K562 (cell line): ENCODE data around the gene TMEM167B. TPM values are rescaled to one million over a fixed set of nuclear protein-coding genes. Genes with fewer than 3 reads are reported as not detected.

Experiments
- CHD4 ChIP-seq: fragments of 200-600 bp; sonication (generic); IDR thresholded peaks from 3 replicates; pipeline ENCODE4 v1.6.1; 2012; ENCODE audit warnings: low read depth, mild to moderate bottlenecking, mixed read lengths, low read length, inconsistent platforms; ENCODE audit not compliant: insufficient read depth, insufficient replicate concordance, poor library complexity, severe bottlenecking
- E2F5 ChIP-seq: sonication (generic); formaldehyde crosslinking; IDR thresholded peaks from 2 replicates; pipeline ENCODE4 v1.8.0; 2022; ENCODE audit warnings: mild to moderate bottlenecking, missing genetic modification reagents
- MIER1 ChIP-seq: fragments of 450-650 bp; IDR thresholded peaks from 2 replicates; pipeline ENCODE4 v1.6.1; 2016; ENCODE audit warnings: antibody characterized with exemption, mild to moderate bottlenecking, low read depth
- SIN3B ChIP-seq: fragments of 450-650 bp; IDR thresholded peaks from 2 replicates; pipeline ENCODE4 v1.6.1; 2017; ENCODE audit warnings: low read depth, mild to moderate bottlenecking, moderate library complexity
- SIX5 ChIP-seq, 2 experiments: IDR thresholded peaks; 2 replicates each; pipeline ENCODE4 v1.6.1; 2011; ENCODE audit warnings: low read length in 2 of 2, borderline replicate concordance in 1 of 2, low read depth in 1 of 2, mild to moderate bottlenecking in 1 of 2, moderate library complexity in 1 of 2; ENCODE audit not compliant: insufficient read depth in 1 of 2
- SMARCE1 ChIP-seq: fragments of 450-650 bp; IDR thresholded peaks from 2 replicates; pipeline ENCODE4 v1.7.1; 2016; ENCODE audit warnings: mild to moderate bottlenecking
- SRF ChIP-seq, 2 experiments: fragments of 250-450, 450-650 bp in 1 of 2; sonication (Bioruptor Pico) in 1 of 2; sonication (generic) in 1 of 2; formaldehyde crosslinking; IDR thresholded peaks; 2 replicates each; pipeline versions ENCODE4 v1.5.0 to v1.5.1; 2020 to 2022; ENCODE audit warnings: mild to moderate bottlenecking in 1 of 2, missing genetic modification reagents in 1 of 2
- TCF7L2 ChIP-seq: fragments of 150-350 bp; IDR thresholded peaks from 2 replicates; pipeline ENCODE4 v1.6.1; 2016; ENCODE audit warnings: low read depth, mild to moderate bottlenecking, low read length, moderate library complexity
- THAP12 ChIP-seq: fragments of 250-450 bp; sonication (Bioruptor Pico); IDR thresholded peaks from 2 replicates; pipeline ENCODE4 v1.9.0; 2021; ENCODE audit warnings: mild to moderate bottlenecking, inconsistent platforms
- ZMIZ1 ChIP-seq, 2 experiments: fragments of 150-350 bp in 1 of 2; IDR thresholded peaks; 2 replicates each; pipeline ENCODE4 v1.6.1; 2012 to 2016; ENCODE audit warnings: low read depth in 2 of 2, low read length in 2 of 2, mild to moderate bottlenecking in 1 of 2, moderate library complexity in 1 of 2
- ZNF41 ChIP-seq: fragments of 250-450 bp; sonication (Bioruptor Pico); conservative IDR thresholded peaks from 2 replicates; pipeline ENCODE4 v1.4.0; 2020; ENCODE audit warnings: mild to moderate bottlenecking
- polyA plus RNA-seq, 8 experiments: library from polyadenylated mRNA; depleted of rRNA in 4 of 8; stranded (reverse) in 5 of 8; unstranded in 3 of 8; fragments of >200 nt; fragmentation: Nextera tagmentation in 2 of 8; fragmentation: Illumina TruSeq in 1 of 8; extraction: Ambion mirVana in 2 of 8; extraction: Trizol in 1 of 8; gene quantifications; 2 replicates each; pipeline versions ENCODE4 v1.2.1 to v1.2.3, GENCODE V29; 2011 to 2014; ENCODE audit warnings: inconsistent platforms in 1 of 8, missing spikeins in 1 of 8
- total RNA-seq, 7 experiments: library from RNA; depleted of rRNA in 6 of 7; stranded (reverse); fragments of >200 nt in 6 of 7; fragmentation: Illumina TruSeq in 2 of 7; extraction: Trizol in 2 of 7; gene quantifications; 2 replicates each; pipeline versions ENCODE4 v1.2.1 to v1.2.3, GENCODE V29; 2011 to 2021; ENCODE audit warnings: low replicate concordance in 1 of 7
- TF ChIP-seq, protein P1 (sequence below): fragments of 450-650 bp; IDR thresholded peaks from 2 replicates; pipeline ENCODE4 v1.7.1; 2018; ENCODE audit warnings: mild to moderate bottlenecking, low read depth; ENCODE audit not compliant: partially characterized antibody
- TF ChIP-seq, protein P2 (sequence below): sonication (generic); formaldehyde crosslinking; IDR thresholded peaks from 2 replicates; pipeline ENCODE4 v1.8.0; 2022; ENCODE audit warnings: missing genetic modification reagents, mild to moderate bottlenecking, borderline replicate concordance

TMEM167B gene
- total and polyA plus RNA-seq, 9 of the 15 experiments (the other 6 are each of a cell fraction or from before 2014, with no cell fraction given): 17.2 to 36.4 (median 32.2) TPM

DNA sequence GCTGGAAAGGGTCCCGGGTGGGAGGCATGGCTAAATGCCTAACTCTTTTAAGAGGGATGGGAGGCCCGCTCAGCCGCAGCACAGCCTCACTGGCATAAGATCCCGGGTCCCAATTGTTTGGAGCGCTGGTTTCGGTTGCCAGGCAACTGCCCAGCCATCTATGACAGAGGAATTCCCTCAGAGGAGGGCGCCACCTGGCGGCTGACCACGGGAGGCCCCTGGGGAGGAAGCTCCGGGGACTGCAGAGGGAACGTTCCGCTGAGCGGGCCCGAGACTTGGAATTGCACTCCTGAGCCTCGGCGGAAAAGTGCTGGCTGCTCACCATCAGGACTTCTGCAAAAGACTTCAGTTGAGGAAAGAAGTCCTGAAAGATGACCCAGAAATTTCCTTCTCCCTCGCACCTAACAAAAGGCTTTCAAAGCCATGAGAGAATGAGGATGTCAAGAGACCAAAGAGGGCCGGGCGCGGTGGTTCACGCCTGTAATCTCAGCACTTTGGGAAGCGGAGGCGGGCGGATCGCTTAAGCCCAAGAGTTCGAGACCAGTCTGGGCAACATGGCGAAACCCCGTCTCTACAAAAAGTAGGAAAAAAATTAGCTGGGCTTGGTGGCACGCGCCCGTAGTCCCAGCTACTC, 22.2 kb downstream of the TMEM167B start (continued):
- TF ChIP-seq, protein P1, sequence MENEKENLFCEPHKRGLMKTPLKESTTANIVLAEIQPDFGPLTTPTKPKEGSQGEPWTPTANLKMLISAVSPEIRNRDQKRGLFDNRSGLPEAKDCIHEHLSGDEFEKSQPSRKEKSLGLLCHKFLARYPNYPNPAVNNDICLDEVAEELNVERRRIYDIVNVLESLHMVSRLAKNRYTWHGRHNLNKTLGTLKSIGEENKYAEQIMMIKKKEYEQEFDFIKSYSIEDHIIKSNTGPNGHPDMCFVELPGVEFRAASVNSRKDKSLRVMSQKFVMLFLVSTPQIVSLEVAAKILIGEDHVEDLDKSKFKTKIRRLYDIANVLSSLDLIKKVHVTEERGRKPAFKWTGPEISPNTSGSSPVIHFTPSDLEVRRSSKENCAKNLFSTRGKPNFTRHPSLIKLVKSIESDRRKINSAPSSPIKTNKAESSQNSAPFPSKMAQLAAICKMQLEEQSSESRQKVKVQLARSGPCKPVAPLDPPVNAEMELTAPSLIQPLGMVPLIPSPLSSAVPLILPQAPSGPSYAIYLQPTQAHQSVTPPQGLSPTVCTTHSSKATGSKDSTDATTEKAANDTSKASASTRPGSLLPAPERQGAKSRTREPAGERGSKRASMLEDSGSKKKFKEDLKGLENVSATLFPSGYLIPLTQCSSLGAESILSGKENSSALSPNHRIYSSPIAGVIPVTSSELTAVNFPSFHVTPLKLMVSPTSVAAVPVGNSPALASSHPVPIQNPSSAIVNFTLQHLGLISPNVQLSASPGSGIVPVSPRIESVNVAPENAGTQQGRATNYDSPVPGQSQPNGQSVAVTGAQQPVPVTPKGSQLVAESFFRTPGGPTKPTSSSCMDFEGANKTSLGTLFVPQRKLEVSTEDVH: peak; percentile 25
- TF ChIP-seq CHD4: no peak
- TF ChIP-seq, protein P2, sequence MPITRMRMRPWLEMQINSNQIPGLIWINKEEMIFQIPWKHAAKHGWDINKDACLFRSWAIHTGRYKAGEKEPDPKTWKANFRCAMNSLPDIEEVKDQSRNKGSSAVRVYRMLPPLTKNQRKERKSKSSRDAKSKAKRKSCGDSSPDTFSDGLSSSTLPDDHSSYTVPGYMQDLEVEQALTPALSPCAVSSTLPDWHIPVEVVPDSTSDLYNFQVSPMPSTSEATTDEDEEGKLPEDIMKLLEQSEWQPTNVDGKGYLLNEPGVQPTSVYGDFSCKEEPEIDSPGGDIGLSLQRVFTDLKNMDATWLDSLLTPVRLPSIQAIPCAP: no peak
- no peak for TF ChIP-seq MIER1
- TF ChIP-seq SRF (CRISPR knock-in tag; IDR thresholded peaks at IDR 0.05): peak in 1 of 2 experiments; percentile 38; a peak in 1 of 4 replicates
- TF ChIP-seq SIN3B: no peak
- TF ChIP-seq TCF7L2: no peak
- no peak for TF ChIP-seq ZNF41 (CRISPR knock-in tag)
- peak in 1 of 2 experiments; percentile 19; a peak in 1 of 4 replicates for TF ChIP-seq ZMIZ1 (IDR thresholded peaks at IDR 0.05; ENCODE audit: low read depth in 2 of 2, low read length in 2 of 2)
- peak; percentile 82 for TF ChIP-seq E2F5 (CRISPR knock-in tag)
- TF ChIP-seq SMARCE1: 0 out of 2 replicates have a peak, but pooled peaks have one; percentile 8
- no peak for TF ChIP-seq THAP12 (CRISPR knock-in tag)
- no peak for TF ChIP-seq SIX5 (IDR thresholded peaks at IDR 0.05; ENCODE audit: borderline replicate concordance in 1 of 2, insufficient read depth in 1 of 2, low read depth in 1 of 2, low read length in 2 of 2)
